HG03342 (cell line): ENCODE measurements around the gene ADIPOQ.
"Not testable (repeated sequence)": the region's sequence is repeated elsewhere in the genome, so short reads cannot be mapped to it uniquely, and the experiment has no call there.

Source experiments
- ATAC-seq: cut with Tn5 transposase; IDR thresholded peaks from one replicate; pipeline ENCODE4 v1.9.1; 2021; ENCODE audit warnings: mild to moderate bottlenecking, moderate library complexity; ENCODE audit not compliant: unreplicated experiment

ADIPOQ gene

DNA sequence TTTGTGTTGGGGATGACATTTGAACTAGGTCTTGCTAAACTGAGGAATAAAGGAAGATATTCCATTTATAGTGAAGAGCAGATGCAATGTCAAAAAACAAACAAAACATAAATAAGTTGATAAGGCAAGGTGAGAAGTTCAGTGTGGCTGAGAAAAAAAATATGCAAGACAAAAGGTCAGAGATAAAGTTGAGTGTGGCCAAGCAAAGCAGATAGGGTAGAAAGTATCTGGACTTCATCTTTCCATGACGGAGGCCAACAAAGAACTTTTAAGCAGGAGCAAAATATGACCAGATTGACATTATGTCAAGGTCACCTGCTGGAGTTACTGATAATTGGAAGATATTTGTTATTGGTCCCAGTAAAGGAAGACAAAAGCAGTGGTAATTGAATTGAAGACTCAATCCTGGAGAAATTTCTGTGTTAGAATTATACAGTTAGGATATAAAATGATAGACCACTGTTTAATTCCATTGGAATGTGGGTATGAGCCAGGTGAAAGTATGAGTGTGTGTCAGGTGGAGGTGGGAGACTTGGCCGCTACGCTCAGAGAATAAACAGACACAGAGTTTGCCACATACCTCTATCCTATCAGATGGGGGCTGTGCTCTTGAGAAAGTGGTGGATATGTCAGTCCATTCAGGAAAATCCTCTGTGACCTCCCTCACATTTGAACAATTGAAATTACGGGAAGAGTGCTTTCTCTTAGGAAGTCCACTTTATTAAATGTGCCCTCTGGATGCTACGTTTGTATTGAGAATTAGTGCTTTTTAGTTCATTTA is 28.1 kb downstream of the ADIPOQ start:
- no peak for ATAC-seq

GRCh38 chr3:186871403-186871924 is 29.0 kb downstream of the ADIPOQ start:
- no peak for ATAC-seq

- not testable (repeated sequence) for ATAC-seq
These were observed 31.3 kb downstream of the ADIPOQ start for GRCh38 chr3:186873796-186874195.

GRCh38 chr3:186874216-186874615 is 31.7 kb downstream of the ADIPOQ start:
- ATAC-seq, result not testable (repeated sequence)

GRCh38 chr3:186874841-186875240 is 32.3 kb downstream of the ADIPOQ start:
- not testable (repeated sequence) for ATAC-seq

GRCh38 chr3:186875708-186876107 is 33.2 kb downstream of the ADIPOQ start:
- ATAC-seq, result no peak

DNA sequence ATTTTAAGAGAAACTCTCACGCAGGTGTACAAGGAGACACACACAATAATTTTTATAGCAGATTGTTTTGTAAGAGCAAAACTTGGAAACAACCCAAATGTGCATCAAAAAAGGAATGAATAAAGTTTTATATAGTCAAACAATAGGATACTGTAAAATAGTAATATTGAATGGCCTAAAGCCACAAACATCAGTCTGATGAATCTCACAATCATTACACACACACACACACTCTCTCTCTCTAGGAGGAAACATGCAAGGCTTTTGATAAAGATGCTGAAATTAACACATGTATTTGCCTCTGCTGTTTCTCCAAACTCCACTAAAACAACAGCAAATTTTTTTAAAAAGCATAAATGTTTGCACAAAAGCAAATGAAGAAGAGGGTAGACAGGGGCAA is 37.3 kb downstream of the ADIPOQ start:
- no peak for ATAC-seq

- ATAC-seq, result no peak
These were observed 37.9 kb downstream of the ADIPOQ start for GRCh38 chr3:186880406-186880805.

DNA sequence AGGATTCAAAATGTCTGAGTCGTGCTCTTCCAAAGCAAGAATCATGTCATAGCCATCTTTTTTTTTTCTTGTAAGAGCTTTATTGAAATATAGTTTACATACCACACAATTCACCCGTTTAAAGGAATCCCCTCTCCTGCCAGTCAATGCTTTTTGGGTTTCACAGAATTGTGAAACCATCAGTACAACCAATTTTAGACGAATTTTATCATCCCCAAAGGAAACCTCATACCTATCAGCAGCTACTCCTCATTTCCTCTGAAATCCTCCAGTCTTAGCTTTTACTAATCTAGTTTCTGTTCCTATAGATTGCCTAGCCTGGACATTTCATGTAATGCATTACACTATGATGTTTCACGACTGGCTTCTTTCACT is 39.6 kb downstream of the ADIPOQ start:
- no peak for ATAC-seq

DNA sequence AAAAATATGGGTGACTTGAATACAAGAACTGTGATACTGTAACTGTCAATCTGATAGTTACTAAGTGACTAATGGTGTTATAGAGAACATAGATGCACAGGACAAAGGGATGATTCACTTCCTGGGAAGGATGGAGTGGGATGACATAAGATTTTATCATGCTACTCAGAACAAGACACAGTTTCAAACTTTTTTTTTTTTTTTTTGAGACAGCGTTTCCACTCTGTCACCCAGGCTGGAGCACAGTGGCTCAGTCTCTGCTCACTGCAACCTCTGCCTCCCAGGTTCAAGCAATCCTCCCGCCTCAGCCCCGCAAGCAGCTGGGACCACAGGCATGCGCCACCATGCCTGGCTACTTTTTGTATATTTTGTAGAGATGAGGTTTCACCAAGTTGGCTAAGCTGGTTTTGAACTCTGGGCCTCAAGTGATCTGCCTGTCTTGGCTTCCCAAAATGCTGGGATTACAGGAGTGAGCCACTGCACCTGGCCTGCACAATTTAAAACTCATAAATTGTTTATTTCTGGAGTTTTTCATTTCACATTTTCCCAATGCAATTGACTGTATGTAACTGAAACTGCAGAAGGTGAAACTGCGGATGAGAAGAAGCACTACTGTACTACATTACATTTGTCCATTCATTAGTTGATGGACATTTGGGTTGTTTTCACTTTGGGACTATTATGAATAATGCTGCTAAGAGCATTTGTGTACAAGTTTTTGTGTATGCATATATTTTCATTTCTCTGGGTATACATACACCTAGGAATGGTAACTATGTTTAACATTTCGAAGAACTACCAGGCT is 40.6 kb downstream of the ADIPOQ start:
- ATAC-seq, result no peak

DNA sequence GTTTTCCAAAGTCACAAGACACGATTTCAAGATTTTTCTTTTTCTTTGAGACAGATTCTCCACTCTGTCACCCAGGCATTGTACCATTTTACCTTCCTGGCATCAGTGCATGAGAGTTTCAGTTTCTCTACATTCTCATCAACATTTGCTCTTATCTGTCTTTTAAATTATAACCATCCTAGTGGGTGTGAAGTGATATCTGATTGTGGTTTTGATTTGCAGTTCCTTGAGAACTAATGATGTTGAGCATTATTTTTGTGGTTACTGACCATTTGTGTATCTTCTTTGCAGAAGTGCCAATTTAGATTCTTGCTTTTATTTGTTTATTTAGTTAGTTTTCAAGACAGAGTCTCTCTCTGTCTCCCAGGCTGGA is 41.2 kb downstream of the ADIPOQ start:
- no peak for ATAC-seq

DNA sequence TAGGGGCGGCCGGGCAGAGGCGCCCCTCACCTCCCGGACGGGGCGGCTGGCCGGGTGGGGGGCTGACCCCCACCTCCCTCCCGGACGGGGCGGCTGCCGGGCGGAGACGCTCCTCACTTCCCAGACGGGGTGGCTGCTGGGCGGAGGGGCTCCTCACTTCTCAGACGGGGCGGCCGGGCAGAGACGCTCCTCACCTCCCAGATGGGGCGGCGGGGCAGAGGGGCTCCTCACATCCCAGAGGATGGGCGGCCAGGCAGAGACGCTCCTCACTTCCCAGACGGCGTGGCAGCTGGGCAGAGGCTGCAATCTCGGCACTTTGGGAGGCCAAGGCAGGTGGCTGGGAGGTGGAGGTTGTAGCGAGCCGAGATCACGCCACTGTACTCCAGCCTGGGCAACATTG is 42.4 kb downstream of the ADIPOQ start:
- ATAC-seq, result not testable (repeated sequence)

GRCh38 chr3:186886202-186886981 is 43.9 kb downstream of the ADIPOQ start:
- ATAC-seq, result no peak

DNA sequence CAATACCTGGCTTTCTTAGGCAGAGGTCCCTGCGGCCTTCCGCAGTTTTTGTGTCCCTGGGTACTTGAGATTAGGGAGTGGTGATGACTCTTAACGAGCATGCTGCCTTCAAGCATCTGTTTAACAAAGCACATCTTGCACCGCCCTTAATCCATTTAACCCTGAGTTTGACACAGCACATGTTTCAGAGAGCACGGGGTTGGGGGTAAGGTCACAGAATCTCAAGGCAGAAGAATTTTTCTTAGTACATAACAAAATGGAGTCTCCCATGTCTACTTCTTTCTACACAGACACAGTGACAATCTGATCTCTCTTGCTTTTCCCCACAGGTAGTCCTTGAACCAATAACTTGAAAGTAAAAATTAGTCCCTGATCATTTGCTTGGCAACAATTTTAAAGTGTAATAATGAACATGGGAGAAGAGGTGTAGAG is 45.0 kb downstream of the ADIPOQ start:
- not testable (repeated sequence) for ATAC-seq

DNA sequence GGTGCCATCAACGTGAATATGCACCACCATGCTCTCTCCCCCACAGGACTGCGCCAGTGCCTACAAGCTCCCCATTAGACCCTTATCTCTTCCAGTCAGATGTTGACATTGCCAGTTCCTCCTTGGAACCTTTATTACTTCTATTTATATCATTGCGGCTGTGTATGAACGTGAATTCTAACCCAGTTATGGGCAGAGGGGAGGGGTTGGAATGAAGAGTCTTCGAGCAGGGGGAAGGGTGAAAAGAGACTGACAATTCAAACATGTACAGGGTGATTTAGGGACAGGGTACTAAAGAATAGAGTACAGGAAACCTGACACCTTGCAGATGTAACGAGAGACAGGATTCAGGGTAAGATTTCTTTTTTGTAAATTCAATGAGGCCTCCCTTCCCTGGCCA is 46.1 kb downstream of the ADIPOQ start:
- no peak for ATAC-seq

GRCh38 chr3:186889698-186890097 is 47.2 kb downstream of the ADIPOQ start:
- not testable (repeated sequence) for ATAC-seq

DNA sequence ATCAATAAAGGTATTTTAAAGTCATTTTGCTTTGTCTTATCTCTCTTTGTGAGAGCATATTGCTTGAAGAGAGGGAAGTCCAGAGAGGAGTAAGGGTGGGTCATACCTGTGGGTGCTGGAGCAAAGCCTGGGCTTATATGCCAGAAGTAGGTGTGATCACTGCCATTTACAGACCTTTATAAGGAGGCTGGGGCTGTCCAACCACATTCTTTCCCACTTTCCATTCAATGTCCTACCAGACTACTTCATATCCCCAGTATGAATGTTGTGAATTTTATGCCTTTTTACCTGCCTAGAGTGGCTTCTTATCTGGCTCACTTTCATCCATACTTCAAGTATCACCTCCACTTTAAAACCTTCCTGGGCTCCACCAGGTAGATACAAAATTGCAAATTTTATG is 48.4 kb downstream of the ADIPOQ start:
- ATAC-seq, result no peak

GRCh38 chr3:186893071-186893470 is 50.6 kb downstream of the ADIPOQ start:
- not testable (repeated sequence) for ATAC-seq

GRCh38 chr3:186895406-186895805 is 52.9 kb downstream of the ADIPOQ start:
- no peak for ATAC-seq

- no peak for ATAC-seq
These were observed 53.5 kb downstream of the ADIPOQ start for GRCh38 chr3:186896006-186896405.

DNA sequence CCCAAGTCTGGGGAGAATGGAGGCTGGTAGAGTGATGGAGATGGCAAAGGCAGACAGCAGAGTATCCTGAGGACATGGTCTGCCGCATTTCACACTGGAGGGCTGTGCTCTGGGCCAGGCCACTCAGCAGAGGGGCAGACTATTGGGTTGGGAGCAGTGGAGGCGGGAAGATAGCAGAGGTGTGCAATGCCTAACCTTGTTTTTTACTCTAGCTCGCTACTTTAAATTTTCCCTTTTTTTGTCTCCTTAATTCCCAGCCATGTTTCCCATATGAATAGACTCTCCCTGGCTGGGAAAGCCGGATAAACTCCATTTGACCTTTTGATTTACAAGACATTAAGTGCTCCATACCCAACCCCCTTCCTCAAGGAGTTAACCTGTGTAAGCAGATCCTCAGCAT is 54.4 kb downstream of the ADIPOQ start:
- ATAC-seq, result no peak
